GM23338 (cell line): ENCODE measurements around the gene UBE2R2. TPM values are rescaled to one million over a fixed set of nuclear protein-coding genes. Genes with fewer than 3 reads are reported as not detected.
A peak's percentile ranks its signal among the peaks of the same experiment; 100 is the strongest.

Experiments used
- ATAC-seq: fragments of 200-7000 bp; cut with Tn5 transposase; 3 replicates; pipeline ENCODE4 v1.9.1; 2020
- DNase-seq: peaks from one replicate; pipeline ENCODE4 v3.0.0-alpha.2; 2015; ENCODE audit warnings: low spot score
- H2AFZ ChIP-seq: fragments of 200-600 bp; sonication (generic); 2 replicates; pipeline ENCODE4 v1.8.0; 2016; ENCODE audit warnings: antibody characterized with exemption, mild to moderate bottlenecking, moderate library complexity
- H3F3A ChIP-seq: fragments of 200-600 bp; sonication (generic); replicated peaks from 2 replicates; pipeline ENCODE4 v1.8.0; 2017; ENCODE audit warnings: antibody characterized with exemption, mixed run types, low read depth
- H3K27ac ChIP-seq: fragments of 200-600 bp; sonication (generic); 2 replicates; pipeline ENCODE4 v1.6.1; 2016; ENCODE audit warnings: low read depth
- H3K27me3 ChIP-seq: fragments of 200-600 bp; sonication (generic); 2 replicates; pipeline ENCODE4 v1.8.0; 2016; ENCODE audit warnings: mild to moderate bottlenecking, mixed run types, moderate library complexity; ENCODE audit not compliant: insufficient read depth
- H3K36me3 ChIP-seq: fragments of 200-600 bp; sonication (generic); 2 replicates; pipeline ENCODE4 v1.8.0; 2016; ENCODE audit warnings: mild to moderate bottlenecking; ENCODE audit not compliant: insufficient read depth
- H3K4me1 ChIP-seq: fragments of 200-600 bp; sonication (generic); 2 replicates; pipeline ENCODE4 v1.8.0; 2016; ENCODE audit warnings: mild to moderate bottlenecking, moderate library complexity; ENCODE audit not compliant: insufficient read depth
- H3K4me2 ChIP-seq: fragments of 200-600 bp; sonication (generic); 2 replicates; pipeline ENCODE4 v1.7.1; 2017; ENCODE audit warnings: mixed run types
- H3K4me3 ChIP-seq: fragments of 200-600 bp; sonication (generic); 2 replicates; pipeline ENCODE4 v1.6.1; 2016; ENCODE audit warnings: mixed run types
- H3K79me2 ChIP-seq: fragments of 200-600 bp; sonication (generic); replicated peaks from 2 replicates; pipeline ENCODE4 v1.8.0; 2017; ENCODE audit warnings: mild to moderate bottlenecking; ENCODE audit not compliant: insufficient read depth
- H3K9me2 ChIP-seq: fragments of 200-600 bp; sonication (generic); 2 replicates; pipeline ENCODE4 v1.8.0; 2017; ENCODE audit not compliant: insufficient read depth
- H4K20me1 ChIP-seq: fragments of 200-600 bp; sonication (generic); replicated peaks from 2 replicates; pipeline ENCODE4 v1.8.0; 2017; ENCODE audit warnings: mild to moderate bottlenecking; ENCODE audit not compliant: insufficient read depth
- H3K27ac Mint-ChIP-seq: 2 replicates; pipeline ENCODE4 v1.8.0; 2020; ENCODE audit warnings: inconsistent platforms, mild to moderate bottlenecking, moderate library complexity, mixed read lengths
- H3K27me3 Mint-ChIP-seq: 3 replicates; pipeline ENCODE4 v1.8.0; 2022; ENCODE audit warnings: low read depth, mild to moderate bottlenecking, moderate library complexity, mixed read lengths, inconsistent platforms; ENCODE audit not compliant: insufficient read depth, poor library complexity
- H3K36me3 Mint-ChIP-seq: 3 replicates; pipeline ENCODE4 v1.8.0; 2021; ENCODE audit warnings: low read depth, mild to moderate bottlenecking, inconsistent platforms, moderate library complexity, mixed read lengths
- H3K4me1 Mint-ChIP-seq: 3 replicates; pipeline ENCODE4 v1.8.0; 2020; ENCODE audit warnings: mild to moderate bottlenecking, inconsistent platforms, mixed read lengths
- H3K4me3 Mint-ChIP-seq: 3 replicates; pipeline ENCODE4 v1.8.0; 2021; ENCODE audit warnings: moderate library complexity, mild to moderate bottlenecking, inconsistent platforms, mixed read lengths
- H3K9me3 Mint-ChIP-seq: 3 replicates; pipeline ENCODE4 v1.8.0; 2020; ENCODE audit warnings: moderate library complexity, mild to moderate bottlenecking, inconsistent platforms, mixed read lengths
- CREB1 ChIP-seq: fragments of 250-450 bp; sonication (Bioruptor Pico); IDR thresholded peaks from 2 replicates; pipeline ENCODE4 v1.5.0; 2020; ENCODE audit warnings: low read depth, mild to moderate bottlenecking, moderate library complexity
- CTCF ChIP-seq, 2 experiments: fragments of 200-600 bp in 1 of 2; sonication (generic) in 1 of 2; conservative IDR thresholded peaks; 2 replicates each; pipeline versions ENCODE4 v1.5.1 to v1.6.1; 2016 to 2017; ENCODE audit warnings: antibody characterized with exemption in 2 of 2, low read depth in 2 of 2, mild to moderate bottlenecking in 2 of 2, moderate library complexity in 1 of 2
- EZH2 ChIP-seq: fragments of 200-600 bp; sonication (generic); IDR thresholded peaks from one replicate; pipeline ENCODE4 v1.8.0; 2017; ENCODE audit warnings: antibody characterized with exemption, mild to moderate bottlenecking, low read depth; ENCODE audit not compliant: unreplicated experiment
- EZH2phosphoT487 ChIP-seq: fragments of 200-600 bp; sonication (generic); IDR thresholded peaks from one replicate; pipeline ENCODE4 v1.8.1; 2018; ENCODE audit warnings: antibody characterized with exemption; ENCODE audit not compliant: unreplicated experiment
- NANOG ChIP-seq: IDR thresholded peaks from 2 replicates; pipeline ENCODE4 v1.6.1; 2016; ENCODE audit warnings: antibody characterized with exemption, borderline replicate concordance
- POLR2AphosphoS5 ChIP-seq: IDR thresholded peaks from 2 replicates; pipeline ENCODE4 v1.6.1; 2016; ENCODE audit warnings: antibody characterized with exemption, low read depth
- REST ChIP-seq: IDR thresholded peaks from one replicate; pipeline ENCODE4 v1.6.1; 2018; ENCODE audit warnings: antibody characterized with exemption; ENCODE audit not compliant: unreplicated experiment
- STAT1 ChIP-seq: IDR thresholded peaks from one replicate; pipeline ENCODE4 v1.6.1; 2016; ENCODE audit warnings: antibody characterized with exemption; ENCODE audit not compliant: unreplicated experiment
- ZNF114 ChIP-seq: fragments of 250-450 bp; sonication (Bioruptor Pico); IDR thresholded peaks from 2 replicates; pipeline ENCODE4 v1.5.0; 2020; ENCODE audit warnings: mild to moderate bottlenecking, moderate library complexity
- ZNF462 ChIP-seq: fragments of 250-450 bp; sonication (Bioruptor Pico); IDR thresholded peaks from 2 replicates; pipeline ENCODE4 v1.5.0; 2020; ENCODE audit warnings: mild to moderate bottlenecking, moderate library complexity
- polyA plus RNA-seq: library from polyadenylated mRNA; unstranded; fragments of >200 nt; fragmentation: Nextera tagmentation; extraction: Ambion mirVana; gene quantifications from 2 replicates; pipeline ENCODE4 v1.2.1, GENCODE V29; 2016
- total RNA-seq: library from RNA; depleted of rRNA; stranded (reverse); fragments of >200 nt; shearing (Covaris generic); gene quantifications from 2 replicates; pipeline ENCODE4 v1.2.3, GENCODE V29; 2014

Gene UBE2R2
- total and polyA plus RNA-seq, 2 experiments from 2014 or later, result 23.4 to 32.5 TPM

DNA sequence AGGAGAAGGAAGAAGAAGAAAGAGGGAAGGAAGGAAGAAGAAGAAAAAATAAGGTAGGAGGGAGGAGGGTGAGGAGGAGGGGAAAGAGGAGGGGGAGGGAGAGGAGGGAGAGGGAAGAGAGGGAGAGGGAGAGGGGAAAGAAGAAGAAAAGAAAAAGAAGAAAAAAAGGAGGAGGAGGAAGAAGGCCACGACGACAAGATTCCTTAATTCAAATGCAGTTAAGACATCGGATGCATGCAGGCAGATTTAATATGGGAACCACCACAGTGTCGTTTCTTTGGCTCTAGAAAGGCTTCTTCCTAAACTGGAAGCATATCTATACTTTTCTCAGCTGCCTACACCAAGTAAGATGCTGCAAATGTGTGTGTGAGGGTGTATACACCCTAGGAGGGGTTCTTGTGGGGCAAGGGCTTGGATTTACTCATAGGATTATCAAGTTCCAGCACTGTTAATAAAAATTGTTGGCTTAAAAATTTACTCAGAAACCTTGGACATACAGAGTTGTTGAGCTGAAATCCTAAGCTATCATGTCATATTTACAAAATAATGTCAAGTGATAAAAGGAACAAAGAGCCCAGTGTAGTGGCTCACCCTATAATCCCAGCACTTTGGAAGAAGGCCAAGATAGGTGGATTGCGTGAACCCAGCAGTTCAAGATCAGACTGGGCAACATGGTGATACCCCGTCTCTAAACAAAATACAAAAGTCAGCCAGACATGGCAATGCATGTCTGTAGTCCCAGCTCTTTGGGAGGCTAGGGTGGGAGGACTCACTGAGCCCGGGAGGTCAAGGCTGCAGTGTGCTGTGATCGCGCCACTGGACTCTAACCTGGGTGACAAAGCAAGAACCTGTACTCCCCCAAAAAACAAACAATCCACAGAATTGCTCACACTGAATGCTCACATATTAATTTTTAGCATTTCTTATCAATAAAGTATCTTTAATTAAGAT is 123.2 kb downstream of the UBE2R2 start (continued):
- TF ChIP-seq ZNF462 (CRISPR knock-in tag), result no peak
- TF ChIP-seq STAT1, result no peak

DNA sequence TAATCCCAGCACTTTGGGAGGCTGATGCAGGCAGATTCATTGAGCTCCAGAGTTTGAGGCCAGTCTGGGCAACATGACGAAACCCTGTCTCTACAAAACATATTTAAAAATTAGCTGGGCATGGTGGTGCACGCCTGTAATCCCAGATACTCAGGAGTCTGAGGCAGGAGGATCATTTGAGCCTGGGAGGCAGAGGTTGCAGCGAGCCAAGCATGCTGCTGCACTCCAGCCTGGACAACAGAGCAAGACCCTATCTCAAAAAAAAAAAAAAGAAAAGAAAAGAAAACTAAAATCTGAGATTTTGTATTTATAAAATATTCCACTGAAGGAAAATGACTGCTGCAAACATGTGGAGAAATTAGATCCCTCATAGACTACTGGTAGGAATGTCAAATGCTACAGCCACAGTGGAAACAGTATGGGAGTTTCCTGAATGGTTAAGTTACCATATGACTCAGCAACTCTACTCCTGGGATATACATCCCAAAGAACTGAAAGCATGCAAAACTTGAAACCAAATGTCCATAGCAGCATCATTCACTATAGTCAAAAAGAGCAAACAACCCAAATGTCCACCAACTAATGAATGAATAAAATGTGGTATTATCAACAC is 125.6 kb downstream of the UBE2R2 start:
- H3K27ac ChIP-seq, result no peak overlapping the region
- TF ChIP-seq STAT1 (no peak), EZH2 (no peak), ZNF114 (CRISPR knock-in tag) (no peak), NANOG (no peak), POLR2AphosphoS5 (no peak), CREB1 (CRISPR knock-in tag) (no peak), EZH2phosphoT487 (no peak), CTCF (conservative IDR thresholded peaks at IDR 0.05; ENCODE audit: low read depth in 2 of 2) (no peak), REST (no peak)

More for the DNA sequence above, 125.6 kb downstream of the UBE2R2 start:
- ATAC-seq (no peak), DNase-seq (no peak)
- Mint-ChIP-seq H3K36me3 (peaks cover 78% of the 10 kb centered on the region), H3K4me1 (no peaks in the 10 kb centered on the region; the same call in 2 of the 3 replicates), H3K27ac (peak overlapping the region; percentile 54; the same call in 1 of the 2 replicates), H3K9me3 (no peaks in the 10 kb centered on the region), H3K4me3 (no peak overlapping the region), H3K27me3 (peaks cover 1% of the 10 kb centered on the region)
- Histone ChIP-seq H3K9me2 (no peaks in the 10 kb centered on the region), H3K79me2 (peaks cover 18% of the 10 kb centered on the region), H3K4me1 (no peaks in the 10 kb centered on the region), H3K4me3 (no peak overlapping the region), H4K20me1 (no peaks in the 10 kb centered on the region; the same call in 1 of the 2 replicates), H3F3A (no peaks in the 10 kb centered on the region), H3K4me2 (no peak overlapping the region), H2AFZ (no peak overlapping the region), H3K36me3 (peaks cover 60% of the 10 kb centered on the region), H3K27me3 (no peaks in the 10 kb centered on the region)
